ENCODE measurements around the gene ALDH2.
A peak's percentile ranks its signal among the peaks of the same experiment; 100 is the strongest.
"Not testable (repeated sequence)": the region's sequence is repeated elsewhere in the genome, so short reads cannot be mapped to it uniquely, and the experiment has no call there.

ALDH2 gene

DNA sequence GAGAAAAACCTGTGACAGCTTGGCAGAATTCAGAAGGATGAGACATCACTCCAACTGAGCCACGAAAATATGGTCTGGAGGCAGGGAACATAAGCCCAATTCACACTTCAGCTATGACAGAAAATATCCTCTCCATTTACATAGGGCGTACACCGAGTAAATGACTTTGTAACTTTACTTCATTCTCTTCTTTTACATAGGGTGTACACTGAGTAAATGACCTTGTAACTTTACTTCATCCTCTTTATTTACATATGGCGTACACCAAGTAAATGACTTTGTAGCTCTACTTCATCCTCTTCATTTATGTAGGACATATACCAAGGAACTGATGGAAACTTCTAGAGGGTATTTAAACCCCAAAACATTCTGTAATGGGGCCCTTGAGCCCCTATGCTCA is 61.2 kb downstream of the ALDH2 start:
- DNase-seq (ENCODE audit: low read depth): no peak

DNA sequence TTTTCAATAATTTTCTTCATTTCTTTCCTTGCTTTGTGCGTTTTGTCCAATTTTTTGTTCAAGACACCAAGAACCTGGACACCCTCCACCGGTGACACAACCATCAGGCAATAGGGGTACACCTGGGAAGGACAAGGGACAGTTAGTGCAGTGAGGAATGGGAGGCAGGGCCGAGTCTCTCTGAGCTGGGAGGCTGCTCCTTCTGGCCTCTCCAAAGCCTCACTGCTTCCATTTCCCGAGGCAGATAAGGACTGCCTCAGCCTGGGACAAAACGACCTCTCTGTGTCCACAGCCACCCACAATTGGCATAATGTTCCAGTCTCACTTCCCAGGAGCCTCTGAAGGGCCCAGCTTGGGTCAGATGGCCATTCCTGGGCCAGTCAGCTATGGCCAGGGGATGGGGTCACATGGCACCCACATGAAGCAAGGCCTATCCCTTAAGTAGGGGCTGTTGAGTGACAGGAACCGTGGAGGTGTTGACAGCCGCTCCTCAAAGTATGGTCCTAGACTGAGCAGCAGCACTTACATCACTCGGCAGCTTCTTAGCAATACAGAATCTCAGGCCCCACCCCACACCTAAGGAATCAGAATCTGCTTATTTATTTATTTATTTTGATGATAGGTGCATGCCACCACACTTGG is 61.7 kb downstream of the ALDH2 start:
- DNase-seq (ENCODE audit: low read depth): no peak

DNA sequence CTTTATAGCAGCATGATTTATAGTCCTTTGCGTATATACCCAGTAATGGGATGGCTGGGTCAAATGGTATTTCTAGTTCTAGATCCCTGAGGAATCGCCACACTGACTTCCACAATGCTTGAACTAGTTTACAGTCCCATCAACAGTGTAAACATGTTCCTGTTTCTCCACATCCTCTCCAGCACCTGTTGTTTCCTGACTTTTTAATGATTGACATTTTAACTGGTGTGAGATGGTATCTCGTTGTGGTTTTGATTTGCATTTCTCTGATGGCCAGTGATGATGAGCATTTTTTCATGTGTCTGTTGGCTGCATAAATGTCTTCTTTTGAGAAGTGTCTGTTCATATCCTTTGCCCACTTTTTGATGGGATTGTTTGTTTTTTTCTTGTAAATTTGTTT is 62.9 kb downstream of the ALDH2 start:
- DNase-seq (ENCODE audit: low read depth): not testable (repeated sequence)

DNA sequence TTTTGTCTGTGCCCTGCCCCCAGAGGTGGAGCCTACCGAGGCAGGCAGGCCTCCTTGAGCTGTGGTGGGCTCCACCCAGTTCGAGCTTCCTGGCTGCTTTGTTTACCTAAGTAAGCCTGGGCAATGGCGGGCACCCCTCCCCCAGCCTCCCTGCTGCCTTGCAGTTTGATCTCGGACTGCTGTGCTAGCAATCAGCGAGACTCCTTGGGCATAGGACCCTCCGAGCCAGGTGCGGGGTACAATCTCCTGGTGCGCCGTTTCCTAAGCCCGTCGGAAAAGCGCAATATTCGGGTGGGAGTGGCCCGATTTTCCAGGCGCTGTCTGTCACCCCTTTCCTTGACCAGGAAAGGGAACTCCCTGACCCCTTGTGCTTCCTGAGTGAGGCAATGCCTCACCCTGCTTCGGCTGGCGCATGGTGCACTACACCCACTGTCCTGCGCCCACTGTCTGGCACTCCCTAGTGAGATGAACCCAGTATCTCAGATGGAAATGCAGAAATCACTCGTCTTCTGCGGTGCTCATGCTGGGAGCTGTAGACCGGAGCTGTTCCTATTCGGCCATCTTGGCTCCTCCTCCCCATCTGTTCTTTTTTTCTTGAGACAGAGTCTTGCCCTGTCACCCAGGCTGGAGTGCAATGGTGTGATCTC is 68.1 kb downstream of the ALDH2 start:
- DNase-seq (ENCODE audit: low read depth): not testable (repeated sequence)

DNA sequence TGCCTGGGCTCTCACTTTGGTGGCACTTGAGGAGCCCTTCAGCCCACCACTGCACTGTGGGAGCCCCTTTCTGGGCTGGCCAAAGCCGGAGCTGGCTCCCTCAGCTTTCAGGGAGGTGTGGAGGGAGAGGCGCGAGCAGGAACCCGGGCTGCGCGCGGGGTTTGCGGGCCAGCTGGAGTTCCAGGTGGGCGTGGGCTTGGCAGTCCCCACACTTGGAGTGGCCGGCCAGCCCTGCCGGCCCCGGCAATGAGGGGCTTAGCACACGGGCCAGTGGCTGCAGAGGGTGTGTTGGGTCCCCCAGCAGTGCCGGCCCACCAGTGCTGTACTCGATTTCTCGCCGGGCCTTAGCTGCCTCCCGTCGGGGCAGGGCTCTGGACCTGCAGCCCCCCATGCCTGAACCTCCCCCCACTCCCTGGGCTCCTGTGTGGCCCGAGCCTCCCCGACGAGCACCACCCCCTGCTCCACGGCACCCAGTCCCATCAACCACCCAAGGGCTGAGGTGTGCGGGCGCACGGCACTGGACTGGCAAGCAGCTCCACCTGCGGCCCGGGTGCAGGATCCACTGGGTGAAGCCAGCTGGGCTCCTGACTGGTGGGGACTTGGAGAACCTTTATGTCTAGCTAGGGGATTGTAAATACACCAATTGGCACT is 68.9 kb downstream of the ALDH2 start:
- DNase-seq (ENCODE audit: low read depth): not testable (repeated sequence)

DNA sequence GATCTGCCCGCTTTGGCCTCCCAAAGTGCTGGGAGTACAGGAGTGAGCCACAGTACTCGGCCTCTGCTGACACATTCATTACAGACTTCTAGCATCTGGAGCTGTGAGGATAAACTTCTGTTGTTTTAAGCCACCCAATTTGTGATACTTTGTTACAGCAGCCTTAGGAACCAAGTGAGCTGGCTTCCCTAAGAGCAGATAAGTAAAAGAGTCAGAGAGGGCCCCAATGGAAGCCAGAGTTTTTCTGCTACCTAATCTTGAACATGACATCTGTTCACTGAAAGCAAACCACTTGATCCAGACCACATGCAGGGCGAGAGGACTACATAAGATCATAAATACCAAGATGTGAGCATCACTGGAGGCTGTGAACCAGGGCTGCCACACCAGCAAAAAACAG is 71.6 kb downstream of the ALDH2 start:
- DNase-seq (ENCODE audit: low read depth): no peak

DNA sequence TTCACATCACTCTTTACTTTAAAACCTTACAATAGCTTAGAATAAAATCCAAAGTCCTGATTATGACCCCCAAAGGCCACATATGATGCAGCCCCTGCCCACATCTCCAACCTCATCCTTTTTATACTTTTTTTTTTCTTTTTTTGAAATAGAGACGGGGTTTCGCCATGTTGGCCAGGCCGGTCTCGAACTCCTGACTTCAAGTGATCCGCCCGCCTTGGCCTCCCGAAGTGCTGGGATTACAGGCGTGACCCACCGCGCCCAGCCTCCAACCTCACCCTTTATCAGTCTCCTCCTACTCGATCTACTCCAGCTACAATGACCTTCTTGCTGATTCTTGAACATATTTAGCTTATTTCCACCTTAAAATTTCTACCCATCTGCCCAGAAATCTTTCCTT is 74.1 kb downstream of the ALDH2 start:
- DNase-seq (ENCODE audit: low read depth): no peak

DNA sequence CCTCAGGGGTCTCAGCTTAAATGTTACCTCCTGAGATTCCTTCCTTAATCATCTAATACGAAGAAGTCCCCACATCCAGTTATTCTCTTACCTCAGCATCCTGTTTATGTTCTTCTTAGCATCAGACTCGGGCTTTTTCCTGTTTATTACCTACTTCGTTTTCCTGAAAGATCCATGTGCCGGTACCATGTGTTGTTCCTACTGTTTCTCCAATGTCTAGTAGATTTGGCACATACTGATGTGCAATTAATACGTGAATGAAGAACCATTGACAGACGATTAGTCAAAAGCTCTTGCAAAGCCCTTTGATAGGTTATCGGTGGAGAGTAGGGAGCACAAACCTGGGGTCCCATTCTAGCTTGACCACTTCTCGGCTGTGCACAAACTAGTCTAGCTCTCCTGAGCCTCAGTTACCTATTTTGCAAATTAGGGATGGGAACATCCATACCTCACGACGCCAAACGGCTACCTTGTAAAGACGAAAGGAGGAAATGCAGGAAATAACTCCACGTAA is 74.6 kb downstream of the ALDH2 start:
- DNase-seq (ENCODE audit: low read depth): no peak

DNA sequence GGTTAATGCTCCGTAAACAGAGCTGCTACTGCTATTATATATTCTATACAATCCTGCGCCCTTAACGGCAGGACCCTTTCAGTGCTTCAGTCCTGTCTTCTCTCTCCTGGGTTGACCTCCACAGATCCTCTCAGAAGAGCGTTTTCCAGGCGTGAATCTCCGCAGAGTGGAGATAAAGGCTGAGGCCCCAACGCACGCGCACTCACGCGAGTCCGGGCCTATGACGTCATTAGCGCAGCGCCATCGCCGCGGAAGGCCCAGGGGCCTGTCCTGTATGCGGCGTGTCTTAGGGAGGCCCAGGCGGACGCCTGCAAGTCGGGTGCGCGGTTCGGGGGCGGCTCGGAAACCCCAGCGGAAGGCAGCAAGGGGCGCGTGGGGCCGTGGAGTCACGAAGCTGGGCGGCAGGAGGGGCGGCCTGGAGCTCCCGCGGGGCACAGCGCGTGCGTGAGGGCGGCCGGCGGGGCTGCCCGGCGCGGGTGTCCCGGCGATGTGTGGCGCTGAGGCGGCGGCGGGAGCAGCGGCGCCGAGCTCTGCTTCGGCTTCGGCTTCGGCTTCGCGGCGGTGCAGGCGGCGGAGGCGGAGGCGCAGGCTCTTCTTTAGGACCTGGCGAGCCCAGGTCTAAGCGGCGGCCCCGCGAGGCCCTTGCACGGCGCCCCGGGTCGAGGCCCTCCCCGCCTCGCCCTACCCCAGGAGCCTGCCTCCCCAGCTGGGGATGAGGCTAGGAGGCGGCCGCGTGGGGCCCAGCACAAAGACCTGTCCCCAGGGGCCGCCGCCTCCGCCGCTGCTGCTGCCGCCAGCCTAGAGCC is 75.2 kb downstream of the ALDH2 start, which contains the start of gene MAPKAPK5:
Gene MAPKAPK5, plus strand, starts transcription at position 479 of the 806 bp plus-strand sequence. CDS start 506 bp downstream, outside the sequence.
- peak; percentile 88 for DNase-seq (ENCODE audit: low read depth)

DNA sequence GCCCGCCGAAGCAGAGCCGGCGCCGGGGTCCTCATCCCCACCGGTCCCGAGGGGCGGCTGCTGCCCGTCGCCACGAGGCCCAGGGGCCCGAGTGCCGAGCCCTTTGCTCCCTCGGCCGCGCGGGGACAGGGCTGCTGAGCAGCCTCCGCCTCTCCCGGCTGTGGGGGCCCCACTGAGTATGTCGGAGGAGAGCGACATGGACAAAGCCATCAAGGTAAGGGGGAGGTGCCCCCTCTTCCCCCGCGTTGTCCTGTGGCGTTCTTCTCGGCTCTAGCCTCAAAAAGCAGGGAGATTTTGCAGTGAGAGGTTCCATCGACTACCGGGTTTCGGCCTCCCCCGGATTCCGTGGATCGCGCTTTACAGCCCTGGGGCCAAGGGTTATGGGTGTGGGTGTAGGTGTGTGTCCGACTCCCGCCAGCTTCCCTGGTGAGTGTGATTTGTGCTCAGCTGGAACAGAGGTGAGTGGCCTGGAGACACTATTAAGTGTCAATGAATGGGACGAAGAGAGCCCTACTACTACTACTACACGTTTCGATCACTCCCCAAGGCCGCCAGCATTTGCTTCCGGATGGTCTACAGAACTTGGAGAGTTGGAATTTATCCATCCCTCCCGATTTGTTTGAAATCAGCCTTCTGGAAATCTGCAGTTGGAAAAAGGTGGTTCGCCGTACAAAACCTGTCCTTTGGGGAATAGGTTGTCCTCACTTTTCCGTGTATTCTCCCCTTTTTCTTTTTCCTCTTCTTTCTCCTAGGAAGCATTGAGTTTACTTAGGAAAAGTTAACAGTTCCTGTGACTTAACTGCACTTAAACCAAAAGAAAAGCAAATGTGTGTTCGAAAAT is 76.0 kb downstream of the ALDH2 start:
- no peak for DNase-seq (ENCODE audit: low read depth)

DNA sequence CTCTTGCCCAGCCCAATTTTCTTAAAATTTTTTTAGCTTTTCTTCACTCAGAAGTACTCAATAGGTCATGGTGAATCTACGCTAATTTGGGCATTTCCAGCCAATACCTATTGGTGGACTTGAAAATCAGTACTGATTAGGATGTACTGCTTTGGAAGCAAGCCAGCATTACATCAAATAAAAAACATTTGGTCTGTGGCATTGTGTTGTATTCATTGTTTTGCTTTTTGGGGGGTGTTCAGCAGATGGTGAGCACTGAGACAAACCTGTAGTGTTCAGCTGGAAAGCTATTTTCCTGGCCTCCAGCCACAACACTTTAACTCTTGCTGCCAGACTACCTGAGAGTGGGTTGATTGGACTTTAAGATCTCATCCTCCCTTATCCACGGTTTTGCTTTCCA is 79.3 kb downstream of the ALDH2 start:
- DNase-seq (ENCODE audit: low read depth): no peak

DNA sequence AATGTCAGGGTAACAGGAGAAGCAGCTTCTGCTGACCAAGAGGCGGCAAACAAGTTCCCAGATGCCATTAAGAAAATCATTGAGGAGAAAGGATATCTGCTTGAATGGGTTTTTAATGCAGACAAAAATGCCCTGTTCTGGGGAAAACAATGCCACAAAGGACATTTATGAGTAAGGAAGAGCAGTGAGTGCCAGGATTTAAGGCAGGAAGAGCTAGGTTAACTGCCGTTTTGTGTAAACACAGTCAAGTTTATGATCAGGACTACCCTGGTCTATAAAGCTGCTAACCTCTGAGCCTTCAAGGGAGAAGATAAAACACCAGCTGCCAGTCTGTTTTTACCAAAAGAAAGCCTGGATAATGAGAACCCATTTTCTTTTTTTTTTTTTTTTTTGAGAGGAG is 83.8 kb downstream of the ALDH2 start:
- no peak for DNase-seq (ENCODE audit: low read depth)

DNA sequence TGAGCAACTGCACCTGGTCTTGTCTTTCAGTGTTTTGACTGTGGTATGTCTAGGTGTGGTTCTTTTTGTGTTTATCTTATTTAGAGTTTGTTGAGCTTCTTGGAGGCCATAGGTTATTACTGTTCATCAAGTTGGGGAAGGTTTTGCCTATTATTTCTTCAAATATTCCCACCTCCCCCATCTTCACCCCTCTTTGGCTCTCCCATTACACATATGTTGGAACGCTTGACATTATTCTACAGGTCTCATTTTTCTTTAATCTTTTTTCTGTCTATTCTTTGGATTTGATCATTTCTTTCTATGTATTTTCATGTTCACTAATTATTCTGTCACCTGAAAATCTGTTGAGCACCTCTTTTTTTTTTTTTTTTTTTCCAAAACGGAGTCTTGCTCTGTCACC is 91.5 kb downstream of the ALDH2 start:
- no peak for DNase-seq (ENCODE audit: low read depth)

DNA sequence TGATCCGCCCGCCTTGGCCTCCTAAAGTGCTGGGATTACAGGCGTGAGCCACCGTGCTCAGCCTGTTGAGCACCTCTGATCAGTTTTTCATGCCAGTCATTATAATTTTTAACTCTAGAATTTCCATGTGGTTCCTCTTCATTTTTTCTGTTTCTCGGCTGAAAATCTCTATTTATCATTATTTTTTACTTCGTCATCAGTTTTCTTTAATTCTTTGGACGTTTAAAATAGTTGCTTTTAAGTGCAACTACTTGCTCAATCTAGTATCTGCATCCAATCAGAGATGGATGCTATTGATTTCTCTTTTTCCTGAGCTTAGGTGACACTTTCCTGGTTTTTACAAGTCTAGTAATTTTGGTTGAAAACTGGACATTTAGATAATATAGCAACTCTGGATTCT is 92.0 kb downstream of the ALDH2 start:
- no peak for DNase-seq (ENCODE audit: low read depth)

DNA sequence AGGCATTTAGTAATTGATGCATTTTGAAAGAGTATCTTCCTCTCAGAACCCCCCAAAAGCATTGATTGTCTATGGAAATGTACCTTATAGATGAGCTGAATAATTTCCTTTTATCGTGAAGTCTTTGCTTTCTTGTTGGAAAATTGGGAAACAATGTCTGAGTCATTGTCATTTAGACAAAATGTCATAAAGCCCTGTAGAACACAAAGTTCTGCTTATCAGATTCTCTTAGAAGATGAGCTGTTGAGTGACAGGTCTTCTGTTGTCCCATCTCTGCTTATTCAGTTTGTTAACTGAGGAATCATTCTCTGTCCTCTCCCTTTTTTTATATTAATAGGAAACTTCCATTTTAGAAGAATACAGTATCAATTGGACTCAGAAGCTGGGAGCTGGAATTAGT is 98.2 kb downstream of the ALDH2 start:
- no peak for DNase-seq (ENCODE audit: low read depth)

Measured in HS-27A (cell line).